ENCODE measurements around the gene ME3.

Gene ME3

GRCh38 chr11:86588566-86589090, 83.8 kb downstream of the ME3 start:
- Histone ChIP-seq H3K36me3 (ENCODE audit: control insufficient read depth, insufficient read depth, low read length) (no peaks in the 10 kb centered on the region), H3K4me3 (ENCODE audit: low read length) (no peak overlapping the region), H2BK5ac (ENCODE audit: low read length) (no peak overlapping the region), H4K5ac (ENCODE audit: low read length) (no peak overlapping the region), H3K4ac (ENCODE audit: low read depth, low read length) (no peak overlapping the region), H3K79me2 (ENCODE audit: control insufficient read depth, insufficient read depth, low read length) (no peaks in the 10 kb centered on the region), H3K4me2 (ENCODE audit: low read length) (no peak overlapping the region), H2AK5ac (ENCODE audit: low read length) (no peak overlapping the region), H3K27me3 (ENCODE audit: insufficient read depth, low read length, poor library complexity) (no peaks in the 10 kb centered on the region), H3K9ac (ENCODE audit: low read length) (no peak overlapping the region), H3K4me1 (ENCODE audit: control insufficient read depth, low read depth, low read length) (peaks cover 4% of the 10 kb centered on the region), H3K27ac (ENCODE audit: low read depth, low read length) (no peak overlapping the region), H4K8ac (ENCODE audit: low read depth, low read length) (no peak overlapping the region), H3K18ac (ENCODE audit: low read length) (no peak overlapping the region), H2BK15ac (replicated peaks; ENCODE audit: low read depth) (no peak overlapping the region), H3K79me1 (ENCODE audit: low read length) (no peaks in the 10 kb centered on the region), H3K23ac (ENCODE audit: low read length) (no peak overlapping the region), H3K56ac (ENCODE audit: low read length) (peak overlapping the region; percentile 17), H2BK120ac (ENCODE audit: low read depth, low read length) (no peak overlapping the region)
- WGBS (ENCODE audit: extremely low coverage, insufficient coverage, low lambda C conversion rate) = no CpG with 5 or more reads among the region's 2 CpGs
- DNase-seq = peak; percentile 53

GRCh38 chr11:86587264-86588193, 84.9 kb downstream of the ME3 start:
- DNase-seq = no peak
- H3K18ac ChIP-seq (ENCODE audit: low read length) = no peak overlapping the region
- no peak overlapping the region for H3K4me2 ChIP-seq (ENCODE audit: low read length)
- H3K4me1 ChIP-seq (ENCODE audit: control insufficient read depth, low read depth, low read length) = peaks cover 1% of the 10 kb centered on the region
- H3K9ac ChIP-seq (ENCODE audit: low read length) = no peak overlapping the region
- no peaks in the 10 kb centered on the region for H3K36me3 ChIP-seq (ENCODE audit: control insufficient read depth, insufficient read depth, low read length)
- H3K4ac ChIP-seq (ENCODE audit: low read depth, low read length) = no peak overlapping the region
- no peak overlapping the region for H3K27ac ChIP-seq (ENCODE audit: low read depth, low read length)
- H3K27me3 ChIP-seq (ENCODE audit: insufficient read depth, low read length, poor library complexity) = no peaks in the 10 kb centered on the region
- H4K8ac ChIP-seq (ENCODE audit: low read depth, low read length) = no peak overlapping the region
- H3K79me1 ChIP-seq (ENCODE audit: low read length) = no peaks in the 10 kb centered on the region
- no peak overlapping the region for H2AK5ac ChIP-seq (ENCODE audit: low read length)
- no peak overlapping the region for H2BK120ac ChIP-seq (ENCODE audit: low read depth, low read length)
- H3K4me3 ChIP-seq (ENCODE audit: low read length) = no peak overlapping the region
- no peak overlapping the region for H3K56ac ChIP-seq (ENCODE audit: low read length)
- no CpG with 5 or more reads among the region's 6 CpGs for WGBS (ENCODE audit: extremely low coverage, insufficient coverage, low lambda C conversion rate)
- no peaks in the 10 kb centered on the region for H3K79me2 ChIP-seq (ENCODE audit: control insufficient read depth, insufficient read depth, low read length)
- H2BK5ac ChIP-seq (ENCODE audit: low read length) = no peak overlapping the region
- no peak overlapping the region for H3K23ac ChIP-seq (ENCODE audit: low read length)
- H2BK15ac ChIP-seq (replicated peaks; ENCODE audit: low read depth) = no peak overlapping the region
- H4K5ac ChIP-seq (ENCODE audit: low read length) = no peak overlapping the region

- Histone ChIP-seq H2BK5ac (ENCODE audit: low read length) (no peak overlapping the region), H3K9ac (ENCODE audit: low read length) (no peak overlapping the region), H3K23ac (ENCODE audit: low read length) (no peak overlapping the region), H4K8ac (ENCODE audit: low read depth, low read length) (no peak overlapping the region), H3K27me3 (ENCODE audit: insufficient read depth, low read length, poor library complexity) (no peaks in the 10 kb centered on the region), H3K4ac (ENCODE audit: low read depth, low read length) (no peak overlapping the region), H3K79me1 (ENCODE audit: low read length) (no peaks in the 10 kb centered on the region), H2AK5ac (ENCODE audit: low read length) (no peak overlapping the region), H3K18ac (ENCODE audit: low read length) (no peak overlapping the region), H4K5ac (ENCODE audit: low read length) (no peak overlapping the region), H3K36me3 (ENCODE audit: control insufficient read depth, insufficient read depth, low read length) (no peaks in the 10 kb centered on the region), H3K4me2 (ENCODE audit: low read length) (no peak overlapping the region), H2BK120ac (ENCODE audit: low read depth, low read length) (no peak overlapping the region), H3K4me1 (ENCODE audit: control insufficient read depth, low read depth, low read length) (no peaks in the 10 kb centered on the region), H3K4me3 (ENCODE audit: low read length) (no peak overlapping the region), H3K79me2 (ENCODE audit: control insufficient read depth, insufficient read depth, low read length) (no peaks in the 10 kb centered on the region), H2BK15ac (replicated peaks; ENCODE audit: low read depth) (no peak overlapping the region), H3K56ac (ENCODE audit: low read length) (no peak overlapping the region), H3K27ac (ENCODE audit: low read depth, low read length) (no peak overlapping the region)
- DNase-seq = no peak
- no CpG with 5 or more reads among the region's 3 CpGs for WGBS (ENCODE audit: extremely low coverage, insufficient coverage, low lambda C conversion rate)
Measured at GRCh38 chr11:86586307-86586706, 86.1 kb downstream of the ME3 start.

DNA sequence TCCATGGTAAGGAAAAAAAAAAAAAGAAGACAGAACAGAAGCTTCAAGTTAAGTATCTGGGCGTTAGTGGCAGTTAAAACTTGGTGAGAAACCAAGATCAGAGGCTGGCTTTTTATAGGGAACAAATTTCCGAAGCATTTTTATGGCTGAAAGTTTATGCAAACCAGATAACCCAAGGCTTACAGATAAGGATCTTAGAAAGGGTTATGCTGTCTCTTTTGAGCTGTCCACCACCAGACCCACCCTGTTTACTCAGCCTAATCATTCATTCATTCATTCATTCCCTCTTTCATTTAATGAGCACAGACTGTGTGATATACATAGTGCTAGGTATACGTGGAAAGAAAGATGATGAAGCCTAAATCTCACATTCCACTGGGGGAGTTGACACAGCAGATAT, 89.5 kb downstream of the ME3 start:
- Histone ChIP-seq H3K4me2 (ENCODE audit: low read length) (no peak overlapping the region), H4K5ac (ENCODE audit: low read length) (no peak overlapping the region), H2AK5ac (ENCODE audit: low read length) (no peak overlapping the region), H3K56ac (ENCODE audit: low read length) (no peak overlapping the region), H3K9ac (ENCODE audit: low read length) (no peak overlapping the region), H2BK15ac (replicated peaks; ENCODE audit: low read depth) (no peak overlapping the region), H3K79me2 (ENCODE audit: control insufficient read depth, insufficient read depth, low read length) (no peaks in the 10 kb centered on the region), H4K8ac (ENCODE audit: low read depth, low read length) (no peak overlapping the region), H2BK5ac (ENCODE audit: low read length) (no peak overlapping the region), H3K27me3 (ENCODE audit: insufficient read depth, low read length, poor library complexity) (no peaks in the 10 kb centered on the region), H3K18ac (ENCODE audit: low read length) (no peak overlapping the region), H3K79me1 (ENCODE audit: low read length) (no peaks in the 10 kb centered on the region), H2BK120ac (ENCODE audit: low read depth, low read length) (no peak overlapping the region), H3K23ac (ENCODE audit: low read length) (no peak overlapping the region), H3K36me3 (ENCODE audit: control insufficient read depth, insufficient read depth, low read length) (no peaks in the 10 kb centered on the region), H3K4me3 (ENCODE audit: low read length) (no peak overlapping the region), H3K4me1 (ENCODE audit: control insufficient read depth, low read depth, low read length) (no peaks in the 10 kb centered on the region), H3K27ac (ENCODE audit: low read depth, low read length) (no peak overlapping the region), H3K4ac (ENCODE audit: low read depth, low read length) (no peak overlapping the region)
- no peak for DNase-seq
- WGBS (ENCODE audit: extremely low coverage, insufficient coverage, low lambda C conversion rate) = no CpG with 5 or more reads among the region's 3 CpGs

- no peak overlapping the region for H3K4me2 ChIP-seq (ENCODE audit: low read length)
- no peak overlapping the region for H3K56ac ChIP-seq (ENCODE audit: low read length)
- H4K5ac ChIP-seq (ENCODE audit: low read length) = no peak overlapping the region
- no peak overlapping the region for H3K23ac ChIP-seq (ENCODE audit: low read length)
- H3K18ac ChIP-seq (ENCODE audit: low read length) = no peak overlapping the region
- no peaks in the 10 kb centered on the region for H3K79me1 ChIP-seq (ENCODE audit: low read length)
- no peak overlapping the region for H2BK120ac ChIP-seq (ENCODE audit: low read depth, low read length)
- H3K27ac ChIP-seq (ENCODE audit: low read depth, low read length) = no peak overlapping the region
- no peak overlapping the region for H2BK15ac ChIP-seq (replicated peaks; ENCODE audit: low read depth)
- no peaks in the 10 kb centered on the region for H3K27me3 ChIP-seq (ENCODE audit: insufficient read depth, low read length, poor library complexity)
- H3K4me1 ChIP-seq (ENCODE audit: control insufficient read depth, low read depth, low read length) = peaks cover 5% of the 10 kb centered on the region
- H3K4ac ChIP-seq (ENCODE audit: low read depth, low read length) = no peak overlapping the region
- no peak overlapping the region for H2AK5ac ChIP-seq (ENCODE audit: low read length)
- no peak for DNase-seq
- H3K4me3 ChIP-seq (ENCODE audit: low read length) = no peak overlapping the region
- WGBS (ENCODE audit: extremely low coverage, insufficient coverage, low lambda C conversion rate) = no CpG with 5 or more reads among the region's 2 CpGs
- H4K8ac ChIP-seq (ENCODE audit: low read depth, low read length) = no peak overlapping the region
- H2BK5ac ChIP-seq (ENCODE audit: low read length) = no peak overlapping the region
- no peaks in the 10 kb centered on the region for H3K36me3 ChIP-seq (ENCODE audit: control insufficient read depth, insufficient read depth, low read length)
- no peaks in the 10 kb centered on the region for H3K79me2 ChIP-seq (ENCODE audit: control insufficient read depth, insufficient read depth, low read length)
- H3K9ac ChIP-seq (ENCODE audit: low read length) = no peak overlapping the region
Measured at GRCh38 chr11:86580535-86580934, 91.9 kb downstream of the ME3 start.

Measured in mesendoderm (in vitro differentiated cells).